GM15510 (cell line): ENCODE measurements around the gene F10.

ENCODE experiments used
- POLR2A ChIP-seq: IDR thresholded peaks from 3 replicates; pipeline ENCODE4 v1.6.1; 2011; ENCODE audit warnings: borderline replicate concordance; ENCODE audit not compliant: insufficient read length; ENCODE audit errors: extremely low read depth

Gene F10

DNA sequence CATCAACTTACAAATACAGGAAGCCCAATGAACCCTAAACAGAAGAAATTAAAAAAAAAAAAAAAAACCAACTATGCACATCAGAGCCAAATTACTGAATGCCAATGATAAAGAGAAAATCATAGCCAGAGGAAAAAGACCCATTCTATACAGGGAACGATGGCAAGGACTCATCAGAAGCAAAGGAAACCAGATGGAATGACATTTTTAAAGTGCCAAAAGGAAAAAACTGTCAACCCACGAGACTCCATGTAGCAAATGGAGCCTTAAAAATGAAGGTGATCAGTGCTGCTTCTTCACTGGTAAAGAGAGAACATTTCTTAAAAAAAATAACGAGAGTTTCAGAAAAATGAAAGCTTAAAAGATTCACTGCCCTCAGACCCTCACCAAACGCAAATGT is 67.6 kb downstream of the F10 start:
- TF ChIP-seq POLR2A = no peak

DNA sequence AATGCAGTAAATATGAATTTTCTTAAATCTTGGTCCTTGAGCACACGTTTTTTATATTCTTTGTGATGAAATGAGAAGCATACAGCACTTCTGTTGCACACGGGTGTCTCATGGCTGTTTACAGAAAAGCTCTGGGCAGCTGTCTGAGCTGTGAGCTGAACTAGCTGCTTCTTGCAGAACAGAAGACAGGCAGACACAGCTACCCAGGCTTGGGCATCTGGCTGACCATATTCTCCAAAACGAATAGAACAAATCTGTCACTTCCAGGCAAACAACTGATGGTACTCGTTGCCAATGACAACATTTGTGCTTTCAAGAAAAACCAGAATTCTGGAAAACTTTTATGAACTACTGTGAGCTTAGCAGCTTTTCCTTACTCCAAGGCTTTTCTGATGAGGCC is 69.7 kb downstream of the F10 start:
- TF ChIP-seq POLR2A = no peak

DNA sequence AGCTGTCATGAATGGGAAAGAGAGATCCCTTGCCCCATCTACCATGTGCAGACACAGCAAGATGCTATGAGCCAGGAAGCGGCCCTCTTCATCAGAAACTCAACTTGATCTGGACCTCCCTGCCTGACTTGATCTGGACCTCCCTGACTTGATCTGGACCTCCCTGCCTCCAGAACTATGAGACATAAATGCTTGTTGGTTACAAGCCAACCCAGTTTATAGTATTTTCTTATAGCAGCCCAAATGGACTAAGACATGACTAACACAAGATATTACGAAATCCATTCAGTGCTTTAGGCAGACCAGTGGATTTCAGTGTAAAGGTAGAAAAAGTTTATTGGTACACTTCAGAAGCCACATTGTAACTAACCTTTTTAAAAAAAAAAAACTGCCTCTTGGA is 70.3 kb downstream of the F10 start:
- TF ChIP-seq POLR2A = no peak

DNA sequence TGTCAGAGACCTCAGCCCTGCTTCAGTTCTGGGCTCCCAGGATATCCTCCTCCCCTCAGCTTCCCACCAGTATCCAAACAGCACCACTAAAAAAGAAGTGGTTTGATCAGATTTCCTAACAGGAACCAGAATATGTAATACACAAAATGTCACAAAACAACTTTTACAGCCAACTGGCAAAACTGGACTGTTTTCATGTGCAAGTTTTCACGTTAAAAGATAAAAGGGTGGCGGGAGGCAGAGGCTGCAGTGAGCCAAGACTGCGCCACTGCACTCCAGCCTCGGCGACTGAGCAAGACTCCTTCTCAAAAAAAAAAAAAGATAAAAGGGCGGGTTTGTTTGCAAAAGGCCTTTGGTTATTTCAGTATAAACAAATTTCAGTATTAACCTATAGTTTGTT is 72.8 kb downstream of the F10 start:
- no peak for TF ChIP-seq POLR2A

DNA sequence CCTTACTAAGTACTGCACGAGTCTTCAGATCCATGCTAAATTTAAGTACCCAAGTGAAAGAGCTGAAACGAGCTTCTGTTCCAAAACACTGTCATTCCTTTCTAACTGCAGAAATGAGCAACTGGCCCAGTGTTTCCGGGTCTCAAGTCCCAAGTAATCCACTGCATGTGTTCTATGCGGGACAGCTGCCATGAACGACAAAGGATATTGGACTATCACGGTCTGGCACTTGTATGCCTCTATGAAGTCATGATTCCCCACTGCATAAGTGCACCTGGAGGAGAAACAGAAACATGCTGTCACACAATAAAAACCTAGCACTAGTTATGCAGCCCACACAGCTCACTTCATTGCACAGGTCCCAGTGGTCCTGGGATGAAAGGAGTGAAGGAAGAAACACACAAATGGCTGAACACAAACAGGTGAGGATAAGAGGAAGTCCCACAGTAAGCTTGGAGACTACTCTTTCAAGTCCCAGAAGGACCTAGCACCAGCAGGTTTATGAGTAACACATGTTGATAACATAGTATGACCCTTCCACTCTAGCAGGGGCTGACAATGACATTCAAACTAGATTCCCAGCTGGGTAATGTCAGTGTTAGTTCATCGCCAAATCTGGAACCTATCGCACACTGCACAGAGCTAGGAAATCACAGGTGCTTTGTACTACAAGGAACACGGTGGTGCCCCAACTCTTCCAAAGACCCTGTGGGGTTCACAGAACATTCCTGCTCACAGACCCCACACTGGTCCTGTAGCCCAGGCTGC is 74.6 kb downstream of the F10 start:
- no peak for TF ChIP-seq POLR2A
